ENCODE data around the gene IL31RA.

The IL31RA gene

DNA sequence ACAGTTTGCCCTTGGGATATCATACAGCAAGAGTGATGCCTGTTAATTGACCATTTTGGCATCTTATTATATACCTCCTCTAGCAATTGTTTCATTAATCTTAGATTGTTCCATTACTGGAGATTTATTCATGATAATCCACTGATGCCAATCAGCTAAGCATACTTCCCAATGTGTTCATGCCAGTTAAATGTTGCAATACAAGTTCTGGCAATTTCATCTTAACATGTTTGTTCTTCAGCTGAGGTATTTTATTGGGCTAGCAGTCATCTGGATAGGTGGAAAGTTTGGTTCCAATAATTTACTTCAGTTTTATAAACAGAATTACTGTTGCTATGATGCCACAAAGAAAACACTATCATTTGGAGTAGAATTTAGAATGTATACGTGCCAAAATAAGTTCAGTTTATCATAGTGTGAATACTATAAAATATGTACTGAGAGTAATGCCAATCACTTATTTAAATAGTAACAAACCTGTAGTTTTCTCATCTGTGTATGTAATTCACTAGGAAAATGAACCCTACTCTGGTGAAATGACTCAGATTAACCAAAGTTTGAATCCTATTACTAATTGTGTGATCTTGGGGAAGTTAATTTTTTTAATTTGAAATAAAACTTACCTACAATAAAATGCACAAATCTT is 27.9 kb upstream of the IL31RA start:
- TF ChIP-seq, protein P1, sequence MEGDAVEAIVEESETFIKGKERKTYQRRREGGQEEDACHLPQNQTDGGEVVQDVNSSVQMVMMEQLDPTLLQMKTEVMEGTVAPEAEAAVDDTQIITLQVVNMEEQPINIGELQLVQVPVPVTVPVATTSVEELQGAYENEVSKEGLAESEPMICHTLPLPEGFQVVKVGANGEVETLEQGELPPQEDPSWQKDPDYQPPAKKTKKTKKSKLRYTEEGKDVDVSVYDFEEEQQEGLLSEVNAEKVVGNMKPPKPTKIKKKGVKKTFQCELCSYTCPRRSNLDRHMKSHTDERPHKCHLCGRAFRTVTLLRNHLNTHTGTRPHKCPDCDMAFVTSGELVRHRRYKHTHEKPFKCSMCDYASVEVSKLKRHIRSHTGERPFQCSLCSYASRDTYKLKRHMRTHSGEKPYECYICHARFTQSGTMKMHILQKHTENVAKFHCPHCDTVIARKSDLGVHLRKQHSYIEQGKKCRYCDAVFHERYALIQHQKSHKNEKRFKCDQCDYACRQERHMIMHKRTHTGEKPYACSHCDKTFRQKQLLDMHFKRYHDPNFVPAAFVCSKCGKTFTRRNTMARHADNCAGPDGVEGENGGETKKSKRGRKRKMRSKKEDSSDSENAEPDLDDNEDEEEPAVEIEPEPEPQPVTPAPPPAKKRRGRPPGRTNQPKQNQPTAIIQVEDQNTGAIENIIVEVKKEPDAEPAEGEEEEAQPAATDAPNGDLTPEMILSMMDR (conservative IDR thresholded peaks at IDR 0.05; ENCODE audit: low read length) = no peak
- TF ChIP-seq EZH2phosphoT487 (IDR thresholded peaks at IDR 0.05; ENCODE audit: borderline replicate concordance) = no peak
- Histone ChIP-seq H4K20me1 (ENCODE audit: insufficient read depth, low read length, poor library complexity, severe bottlenecking) (no peaks in the 10 kb centered on the region), H3K9me3 (ENCODE audit: insufficient read depth, low read depth, low read length) (no peaks in the 10 kb centered on the region), H3K9me2 (replicated peaks; ENCODE audit: low read depth, low read length) (no peaks in the 10 kb centered on the region), H3K4me3 (ENCODE audit: low read length, poor library complexity, severe bottlenecking) (no peak overlapping the region), H3K9ac (ENCODE audit: low read depth, low read length, poor library complexity, severe bottlenecking) (no peak overlapping the region), H3K36me3 (ENCODE audit: insufficient read depth, low read length) (no peaks in the 10 kb centered on the region), H3K4me1 (ENCODE audit: insufficient read depth, low read length, poor library complexity, severe bottlenecking) (no peaks in the 10 kb centered on the region), H3F3A (ENCODE audit: low read depth) (no peaks in the 10 kb centered on the region), H3K4me2 (ENCODE audit: low read depth, low read length, poor library complexity, severe bottlenecking) (no peak overlapping the region), H3K79me2 (ENCODE audit: insufficient read depth, low read length) (no peaks in the 10 kb centered on the region), H2AFZ (ENCODE audit: low read length) (no peak overlapping the region), H3K27me3 (ENCODE audit: insufficient read depth, low read length, poor library complexity, severe bottlenecking) (no peaks in the 10 kb centered on the region)

GRCh38 chr5:55829956-55830355 is 21.2 kb upstream of the IL31RA start:
- Histone ChIP-seq H3K9ac (ENCODE audit: low read depth, low read length, poor library complexity, severe bottlenecking) (no peak overlapping the region), H4K20me1 (ENCODE audit: insufficient read depth, low read length, poor library complexity, severe bottlenecking) (no peaks in the 10 kb centered on the region), H3K4me3 (ENCODE audit: low read length, poor library complexity, severe bottlenecking) (no peak overlapping the region), H3K4me1 (ENCODE audit: insufficient read depth, low read length, poor library complexity, severe bottlenecking) (no peaks in the 10 kb centered on the region), H3K9me3 (ENCODE audit: insufficient read depth, low read depth, low read length) (no peaks in the 10 kb centered on the region), H3K9me2 (replicated peaks; ENCODE audit: low read depth, low read length) (no peaks in the 10 kb centered on the region), H3K4me2 (ENCODE audit: low read depth, low read length, poor library complexity, severe bottlenecking) (no peak overlapping the region), H3K36me3 (ENCODE audit: insufficient read depth, low read length) (no peaks in the 10 kb centered on the region), H3K79me2 (ENCODE audit: insufficient read depth, low read length) (no peaks in the 10 kb centered on the region), H2AFZ (ENCODE audit: low read length) (no peak overlapping the region), H3K27me3 (ENCODE audit: insufficient read depth, low read length, poor library complexity, severe bottlenecking) (no peaks in the 10 kb centered on the region), H3F3A (ENCODE audit: low read depth) (no peaks in the 10 kb centered on the region)
- TF ChIP-seq, protein P1 (conservative IDR thresholded peaks at IDR 0.05; ENCODE audit: low read length) = no peak
- no peak for TF ChIP-seq EZH2phosphoT487 (IDR thresholded peaks at IDR 0.05; ENCODE audit: borderline replicate concordance)

DNA sequence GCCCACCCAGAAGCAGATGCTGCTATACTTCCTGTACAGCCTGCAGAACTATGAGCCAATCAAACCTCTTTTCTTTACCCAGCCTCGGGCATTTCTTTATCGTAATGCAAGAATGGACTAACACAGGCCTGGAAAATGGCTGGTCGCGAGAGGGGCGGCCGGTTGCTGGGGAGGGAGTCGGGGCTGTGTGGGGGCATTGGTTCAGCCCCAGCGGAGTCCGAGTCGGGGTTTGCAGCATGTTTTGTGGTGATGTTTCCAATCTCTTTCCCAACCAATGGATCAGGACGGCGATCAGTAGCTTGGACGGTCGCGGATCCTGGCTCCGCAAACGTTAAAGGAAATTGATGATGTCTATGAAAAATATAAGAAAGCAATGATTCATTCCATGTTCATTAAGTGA is 18.7 kb upstream of the IL31RA start:
- Histone ChIP-seq H3K9ac (ENCODE audit: low read depth, low read length, poor library complexity, severe bottlenecking) (no peak overlapping the region), H3K4me3 (ENCODE audit: low read length, poor library complexity, severe bottlenecking) (no peak overlapping the region), H3F3A (ENCODE audit: low read depth) (no peaks in the 10 kb centered on the region), H3K4me1 (ENCODE audit: insufficient read depth, low read length, poor library complexity, severe bottlenecking) (no peaks in the 10 kb centered on the region), H3K9me3 (ENCODE audit: insufficient read depth, low read depth, low read length) (no peaks in the 10 kb centered on the region), H3K4me2 (ENCODE audit: low read depth, low read length, poor library complexity, severe bottlenecking) (no peak overlapping the region), H3K9me2 (replicated peaks; ENCODE audit: low read depth, low read length) (no peaks in the 10 kb centered on the region), H3K27me3 (ENCODE audit: insufficient read depth, low read length, poor library complexity, severe bottlenecking) (no peaks in the 10 kb centered on the region), H3K79me2 (ENCODE audit: insufficient read depth, low read length) (no peaks in the 10 kb centered on the region), H2AFZ (ENCODE audit: low read length) (no peak overlapping the region), H3K36me3 (ENCODE audit: insufficient read depth, low read length) (no peaks in the 10 kb centered on the region), H4K20me1 (ENCODE audit: insufficient read depth, low read length, poor library complexity, severe bottlenecking) (no peaks in the 10 kb centered on the region)
- TF ChIP-seq, protein P1 (conservative IDR thresholded peaks at IDR 0.05; ENCODE audit: low read length) = no peak
- no peak for TF ChIP-seq EZH2phosphoT487 (IDR thresholded peaks at IDR 0.05; ENCODE audit: borderline replicate concordance)
